K562 (cell line): ENCODE measurements around the gene BRWD1. TPM values are rescaled to one million over a fixed set of nuclear protein-coding genes. Genes with fewer than 3 reads are reported as not detected.
A peak's percentile ranks its signal among the peaks of the same experiment; 100 is the strongest.

Experiments
- BCOR ChIP-seq: fragments of 450-650 bp; IDR thresholded peaks from 2 replicates; pipeline ENCODE4 v1.6.1; 2016
- CBX5 ChIP-seq: IDR thresholded peaks from 2 replicates; pipeline ENCODE4 v1.6.1; 2014; ENCODE audit warnings: low read depth, borderline replicate concordance
- MECOM ChIP-seq: fragments of 250-450 bp; sonication (Bioruptor Pico); IDR thresholded peaks from 2 replicates; pipeline ENCODE4 v1.8.0; 2022; ENCODE audit warnings: inconsistent platforms
- POLR2B ChIP-seq: fragments of 450-650 bp; IDR thresholded peaks from 2 replicates; pipeline ENCODE4 v1.6.1; 2018; ENCODE audit warnings: low read depth; ENCODE audit not compliant: partially characterized antibody
- PTBP1 ChIP-seq: fragments of 200-400 bp; formaldehyde crosslinking; IDR thresholded peaks from 2 replicates; pipeline ENCODE4 v1.6.1; 2017; ENCODE audit warnings: low read depth, low read length
- SETDB1 ChIP-seq: IDR thresholded peaks from one replicate; pipeline ENCODE4 v1.6.1; 2012; ENCODE audit warnings: low read length, control low read depth, inconsistent platforms
- TARDBP ChIP-seq: fragments of 450-650 bp; IDR thresholded peaks from 2 replicates; pipeline ENCODE4 v1.6.1; 2016
- ZBTB17 ChIP-seq: fragments of 450-650 bp; formaldehyde crosslinking; IDR thresholded peaks from 2 replicates; pipeline ENCODE4 v1.4.0; 2020; ENCODE audit warnings: mild to moderate bottlenecking
- ZNF354B ChIP-seq: fragments of 250-450 bp; sonication (Bioruptor Pico); IDR thresholded peaks from 2 replicates; pipeline ENCODE4 v1.4.0; 2020
- polyA plus RNA-seq, 8 experiments: library from polyadenylated mRNA; depleted of rRNA in 4 of 8; stranded (reverse) in 5 of 8; unstranded in 3 of 8; fragments of >200 nt; fragmentation: Nextera tagmentation in 2 of 8; fragmentation: Illumina TruSeq in 1 of 8; extraction: Ambion mirVana in 2 of 8; extraction: Trizol in 1 of 8; gene quantifications; 2 replicates each; pipeline versions ENCODE4 v1.2.1 to v1.2.3, GENCODE V29; 2011 to 2014; ENCODE audit warnings: inconsistent platforms in 1 of 8, missing spikeins in 1 of 8
- total RNA-seq, 7 experiments: library from RNA; depleted of rRNA in 6 of 7; stranded (reverse); fragments of >200 nt in 6 of 7; fragmentation: Illumina TruSeq in 2 of 7; extraction: Trizol in 2 of 7; gene quantifications; 2 replicates each; pipeline versions ENCODE4 v1.2.1 to v1.2.3, GENCODE V29; 2011 to 2021; ENCODE audit warnings: low replicate concordance in 1 of 7
- TF ChIP-seq, protein P1 (sequence below), 3 experiments: fragments of 200-800 bp in 1 of 3; fragments of 250-450 bp in 1 of 3; fragments of 450-650 bp in 1 of 3; sonication (Bioruptor Pico) in 1 of 3; sonication (Bioruptor generic) in 1 of 3; formaldehyde crosslinking in 1 of 3; IDR thresholded peaks; 2 replicates each; pipeline versions ENCODE4 v1.6.1 to v1.8.0; 2016 to 2022; ENCODE audit warnings: mild to moderate bottlenecking in 2 of 3, missing genetic modification characterization in 2 of 3, missing compliant biosample characterization in 1 of 3, moderate library complexity in 1 of 3
- TF ChIP-seq, protein P2 (sequence below): sonication (generic); formaldehyde crosslinking; IDR thresholded peaks from 2 replicates; pipeline ENCODE4 v1.8.0; 2022; ENCODE audit warnings: mild to moderate bottlenecking, missing genetic modification reagents
- TF ChIP-seq, protein P3 (sequence below): conservative IDR thresholded peaks from 2 replicates; pipeline ENCODE4 v1.6.1; 2011; ENCODE audit warnings: low read depth, mild to moderate bottlenecking, low read length; ENCODE audit not compliant: control insufficient read depth
- TF ChIP-seq, protein P4 (sequence below): fragments of 450-650 bp; IDR thresholded peaks from 2 replicates; pipeline ENCODE4 v1.7.0; 2016; ENCODE audit warnings: borderline replicate concordance

The BRWD1 gene
- total and polyA plus RNA-seq, 9 of the 15 experiments (the other 6 are each of a cell fraction or from before 2014, with no cell fraction given), result 10.1 to 60.2 (median 34.1) TPM

DNA sequence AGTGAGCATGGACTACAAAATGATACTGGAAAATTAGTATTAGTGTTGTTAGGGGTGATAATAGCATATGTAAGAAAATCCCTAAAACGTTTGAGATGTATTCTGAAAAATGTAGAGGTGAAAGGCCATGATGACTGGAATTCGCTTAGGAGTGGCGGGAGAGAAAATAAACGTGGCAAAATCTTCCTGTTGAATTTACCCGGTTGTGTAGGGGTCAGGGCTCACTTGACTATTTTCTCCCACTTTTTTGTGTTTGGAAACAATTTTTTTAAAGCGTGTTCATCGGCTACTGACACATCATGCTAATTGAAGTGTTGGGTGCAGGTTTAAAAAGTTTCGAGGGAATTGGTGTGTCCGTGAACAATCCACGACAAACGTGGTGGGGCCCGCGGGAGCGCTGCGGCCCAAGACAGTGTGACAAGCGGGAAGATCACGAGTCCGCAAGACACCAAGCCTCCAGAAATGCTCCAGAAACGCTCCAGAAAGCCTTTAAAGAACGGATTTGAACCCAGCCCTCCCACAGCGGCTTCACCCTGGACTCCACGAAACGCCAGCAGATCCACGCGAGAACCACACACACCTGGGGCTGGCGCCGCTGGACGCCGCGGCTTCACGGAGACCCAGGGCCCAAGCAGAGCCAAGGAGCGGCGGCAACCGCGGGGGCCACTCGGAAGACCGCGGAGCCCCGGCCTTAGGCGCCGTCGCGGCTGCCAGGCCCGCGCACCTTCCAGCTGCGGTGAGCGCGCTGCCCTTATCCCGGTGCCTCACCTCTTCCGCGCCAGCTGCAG is 130.8 kb downstream of the BRWD1 start (continued):
- no peak for TF ChIP-seq PTBP1
- TF ChIP-seq TARDBP, result no peak; the same call in 1 of the 2 replicates
- TF ChIP-seq, protein P1, sequence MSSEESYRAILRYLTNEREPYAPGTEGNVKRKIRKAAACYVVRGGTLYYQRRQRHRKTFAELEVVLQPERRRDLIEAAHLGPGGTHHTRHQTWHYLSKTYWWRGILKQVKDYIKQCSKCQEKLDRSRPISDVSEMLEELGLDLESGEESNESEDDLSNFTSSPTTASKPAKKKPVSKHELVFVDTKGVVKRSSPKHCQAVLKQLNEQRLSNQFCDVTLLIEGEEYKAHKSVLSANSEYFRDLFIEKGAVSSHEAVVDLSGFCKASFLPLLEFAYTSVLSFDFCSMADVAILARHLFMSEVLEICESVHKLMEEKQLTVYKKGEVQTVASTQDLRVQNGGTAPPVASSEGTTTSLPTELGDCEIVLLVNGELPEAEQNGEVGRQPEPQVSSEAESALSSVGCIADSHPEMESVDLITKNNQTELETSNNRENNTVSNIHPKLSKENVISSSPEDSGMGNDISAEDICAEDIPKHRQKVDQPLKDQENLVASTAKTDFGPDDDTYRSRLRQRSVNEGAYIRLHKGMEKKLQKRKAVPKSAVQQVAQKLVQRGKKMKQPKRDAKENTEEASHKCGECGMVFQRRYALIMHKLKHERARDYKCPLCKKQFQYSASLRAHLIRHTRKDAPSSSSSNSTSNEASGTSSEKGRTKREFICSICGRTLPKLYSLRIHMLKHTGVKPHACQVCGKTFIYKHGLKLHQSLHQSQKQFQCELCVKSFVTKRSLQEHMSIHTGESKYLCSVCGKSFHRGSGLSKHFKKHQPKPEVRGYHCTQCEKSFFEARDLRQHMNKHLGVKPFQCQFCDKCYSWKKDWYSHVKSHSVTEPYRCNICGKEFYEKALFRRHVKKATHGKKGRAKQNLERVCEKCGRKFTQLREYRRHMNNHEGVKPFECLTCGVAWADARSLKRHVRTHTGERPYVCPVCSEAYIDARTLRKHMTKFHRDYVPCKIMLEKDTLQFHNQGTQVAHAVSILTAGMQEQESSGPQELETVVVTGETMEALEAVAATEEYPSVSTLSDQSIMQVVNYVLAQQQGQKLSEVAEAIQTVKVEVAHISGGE (CRISPR knock-in tag; IDR thresholded peaks at IDR 0.05), result no peak; a peak in 1 of 6 replicates
- no peak for TF ChIP-seq ZNF354B (CRISPR knock-in tag)
- no peak for TF ChIP-seq BCOR
- TF ChIP-seq POLR2B, result no peak
- TF ChIP-seq CBX5, result no peak
- TF ChIP-seq, protein P2, sequence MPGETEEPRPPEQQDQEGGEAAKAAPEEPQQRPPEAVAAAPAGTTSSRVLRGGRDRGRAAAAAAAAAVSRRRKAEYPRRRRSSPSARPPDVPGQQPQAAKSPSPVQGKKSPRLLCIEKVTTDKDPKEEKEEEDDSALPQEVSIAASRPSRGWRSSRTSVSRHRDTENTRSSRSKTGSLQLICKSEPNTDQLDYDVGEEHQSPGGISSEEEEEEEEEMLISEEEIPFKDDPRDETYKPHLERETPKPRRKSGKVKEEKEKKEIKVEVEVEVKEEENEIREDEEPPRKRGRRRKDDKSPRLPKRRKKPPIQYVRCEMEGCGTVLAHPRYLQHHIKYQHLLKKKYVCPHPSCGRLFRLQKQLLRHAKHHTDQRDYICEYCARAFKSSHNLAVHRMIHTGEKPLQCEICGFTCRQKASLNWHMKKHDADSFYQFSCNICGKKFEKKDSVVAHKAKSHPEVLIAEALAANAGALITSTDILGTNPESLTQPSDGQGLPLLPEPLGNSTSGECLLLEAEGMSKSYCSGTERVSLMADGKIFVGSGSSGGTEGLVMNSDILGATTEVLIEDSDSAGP (CRISPR knock-in tag), result 0 out of 2 replicates have a peak, but pooled peaks have one; percentile 57
- TF ChIP-seq, protein P3, sequence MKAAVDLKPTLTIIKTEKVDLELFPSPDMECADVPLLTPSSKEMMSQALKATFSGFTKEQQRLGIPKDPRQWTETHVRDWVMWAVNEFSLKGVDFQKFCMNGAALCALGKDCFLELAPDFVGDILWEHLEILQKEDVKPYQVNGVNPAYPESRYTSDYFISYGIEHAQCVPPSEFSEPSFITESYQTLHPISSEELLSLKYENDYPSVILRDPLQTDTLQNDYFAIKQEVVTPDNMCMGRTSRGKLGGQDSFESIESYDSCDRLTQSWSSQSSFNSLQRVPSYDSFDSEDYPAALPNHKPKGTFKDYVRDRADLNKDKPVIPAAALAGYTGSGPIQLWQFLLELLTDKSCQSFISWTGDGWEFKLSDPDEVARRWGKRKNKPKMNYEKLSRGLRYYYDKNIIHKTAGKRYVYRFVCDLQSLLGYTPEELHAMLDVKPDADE, result no peak; the same call in 1 of the 2 replicates
- TF ChIP-seq SETDB1, result no peak
- TF ChIP-seq MECOM (CRISPR knock-in tag), result 0 out of 2 replicates have a peak, but pooled peaks have one; percentile 24
- no peak for TF ChIP-seq ZBTB17 (CRISPR knock-in tag)
- TF ChIP-seq, protein P4, sequence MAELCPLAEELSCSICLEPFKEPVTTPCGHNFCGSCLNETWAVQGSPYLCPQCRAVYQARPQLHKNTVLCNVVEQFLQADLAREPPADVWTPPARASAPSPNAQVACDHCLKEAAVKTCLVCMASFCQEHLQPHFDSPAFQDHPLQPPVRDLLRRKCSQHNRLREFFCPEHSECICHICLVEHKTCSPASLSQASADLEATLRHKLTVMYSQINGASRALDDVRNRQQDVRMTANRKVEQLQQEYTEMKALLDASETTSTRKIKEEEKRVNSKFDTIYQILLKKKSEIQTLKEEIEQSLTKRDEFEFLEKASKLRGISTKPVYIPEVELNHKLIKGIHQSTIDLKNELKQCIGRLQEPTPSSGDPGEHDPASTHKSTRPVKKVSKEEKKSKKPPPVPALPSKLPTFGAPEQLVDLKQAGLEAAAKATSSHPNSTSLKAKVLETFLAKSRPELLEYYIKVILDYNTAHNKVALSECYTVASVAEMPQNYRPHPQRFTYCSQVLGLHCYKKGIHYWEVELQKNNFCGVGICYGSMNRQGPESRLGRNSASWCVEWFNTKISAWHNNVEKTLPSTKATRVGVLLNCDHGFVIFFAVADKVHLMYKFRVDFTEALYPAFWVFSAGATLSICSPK, result no peak
- TF ChIP-seq, all 486 proteins: peak for 49
